Neural cell (in vitro differentiated cells): ENCODE results near the gene GUCD1.

Source experiments
- CTCF ChIP-seq: fragments of 450-650 bp; IDR thresholded peaks from 2 replicates; pipeline ENCODE4 v1.5.1; 2014; ENCODE audit warnings: antibody characterized with exemption, mild to moderate bottlenecking, moderate library complexity; ENCODE audit not compliant: poor library complexity, severe bottlenecking
- EP300 ChIP-seq: fragments of 450-650 bp; conservative IDR thresholded peaks from 2 replicates; pipeline ENCODE4 v1.6.1; 2014; ENCODE audit warnings: antibody characterized with exemption, mild to moderate bottlenecking, moderate library complexity; ENCODE audit not compliant: poor library complexity, severe bottlenecking
- POLR2AphosphoS5 ChIP-seq: IDR thresholded peaks from 2 replicates; pipeline ENCODE4 v1.6.1; 2012
- RAD21 ChIP-seq: fragments of 450-650 bp; conservative IDR thresholded peaks from 2 replicates; pipeline ENCODE4 v1.6.1; 2014; ENCODE audit warnings: antibody characterized with exemption, mild to moderate bottlenecking, moderate library complexity
- REST ChIP-seq: IDR thresholded peaks from 2 replicates; pipeline ENCODE4 v1.6.1; 2012; ENCODE audit warnings: borderline replicate concordance
- TAF1 ChIP-seq: IDR thresholded peaks from 2 replicates; pipeline ENCODE4 v1.6.1; 2012; ENCODE audit warnings: low read depth

- TF ChIP-seq CTCF (no peak), EP300 (no peak), POLR2AphosphoS5 (no peak), REST (no peak), RAD21 (no peak), TAF1 (no peak)
These were observed 52.9 kb downstream of the GUCD1 start for GRCh38 chr22:24502034-24502433.
